Liver (tissue), 9 donors: Measurements from ENCODE around the gene POLR2L. TPM values are rescaled to one million over a fixed set of nuclear protein-coding genes. Genes with fewer than 3 reads are reported as not detected.

Experiments
- DNase-seq: peaks from one replicate; pipeline ENCODE4 v3.0.0-alpha.2; 2017; ENCODE audit warnings: low spot score
- H3K27ac ChIP-seq, 2 donors: one replicate each; pipeline ENCODE4 v1.7.0; 2013; ENCODE audit warnings: inconsistent platforms in 2 of 2, low read length in 2 of 2, control low read depth in 1 of 2, low read depth in 1 of 2, mild to moderate bottlenecking in 1 of 2
- H3K27me3 ChIP-seq, 4 donors: one replicate each; pipeline versions ENCODE4 v1.6.1 to v1.7.0; 2013; ENCODE audit warnings: low read length in 3 of 4, inconsistent platforms in 1 of 4, mild to moderate bottlenecking in 1 of 4, moderate library complexity in 1 of 4; ENCODE audit not compliant: control insufficient read depth in 4 of 4, insufficient read depth in 4 of 4
- H3K36me3 ChIP-seq, 4 donors: one replicate each; pipeline versions ENCODE4 v1.6.1 to v1.7.0; 2013; ENCODE audit warnings: low read length in 3 of 4, mild to moderate bottlenecking in 3 of 4, low read depth in 1 of 4, moderate library complexity in 1 of 4; ENCODE audit not compliant: control insufficient read depth in 4 of 4, insufficient read depth in 3 of 4
- H3K4me1 ChIP-seq, 4 donors: one replicate each; pipeline versions ENCODE4 v1.6.1 to v1.7.0; 2013; ENCODE audit warnings: low read length in 3 of 4, mild to moderate bottlenecking in 3 of 4, moderate library complexity in 1 of 4; ENCODE audit not compliant: control insufficient read depth in 4 of 4, insufficient read depth in 4 of 4
- H3K4me3 ChIP-seq, 3 donors: one replicate each; pipeline versions ENCODE4 v1.6.1 to v1.7.0; 2013; ENCODE audit warnings: low read length in 3 of 3, control low read depth in 1 of 3, low read depth in 1 of 3, mild to moderate bottlenecking in 1 of 3
- H3K9ac ChIP-seq, 2 donors: one replicate each; pipeline ENCODE4 v1.7.0; 2013; ENCODE audit warnings: low read length in 2 of 2, mild to moderate bottlenecking in 2 of 2, moderate library complexity in 2 of 2, control low read depth in 1 of 2, low read depth in 1 of 2
- H3K9me3 ChIP-seq, 4 donors: one replicate each; pipeline versions ENCODE4 v1.6.1 to v1.7.0; 2013; ENCODE audit warnings: low read length in 3 of 4; ENCODE audit not compliant: control insufficient read depth in 4 of 4
- EGR1 ChIP-seq, 2 donors: IDR thresholded peaks; 2 replicates each; pipeline ENCODE4 v1.6.1; 2016 to 2018; ENCODE audit warnings: antibody characterized with exemption in 2 of 2, low read depth in 2 of 2
- FOXA1 ChIP-seq: IDR thresholded peaks from 2 replicates; pipeline ENCODE4 v1.6.1; 2016; ENCODE audit warnings: antibody characterized with exemption
- HNF4A ChIP-seq, 2 donors: conservative IDR thresholded peaks; 2 replicates each; pipeline ENCODE4 v1.6.1; 2016; ENCODE audit warnings: antibody characterized with exemption in 2 of 2, mild to moderate bottlenecking in 2 of 2
- JUND ChIP-seq, 2 donors: IDR thresholded peaks; 2 replicates each; pipeline ENCODE4 v1.6.1; 2016; ENCODE audit warnings: antibody characterized with exemption in 2 of 2
- NR2F2 ChIP-seq: IDR thresholded peaks from 2 replicates; pipeline ENCODE4 v1.6.1; 2016; ENCODE audit warnings: antibody characterized with exemption
- RAD21 ChIP-seq, 2 donors: IDR thresholded peaks; 2 replicates each; pipeline ENCODE4 v1.6.1; 2016; ENCODE audit warnings: antibody characterized with exemption in 2 of 2, mild to moderate bottlenecking in 2 of 2
- RXRA ChIP-seq, 2 donors: IDR thresholded peaks; 2 replicates each; pipeline ENCODE4 v1.6.1; 2017 to 2018; ENCODE audit warnings: antibody characterized with exemption in 2 of 2, mild to moderate bottlenecking in 1 of 2
- SP1 ChIP-seq: IDR thresholded peaks from 2 replicates; pipeline ENCODE4 v1.6.1; 2018; ENCODE audit warnings: antibody characterized with exemption, mild to moderate bottlenecking
- TAF1 ChIP-seq: conservative IDR thresholded peaks from 2 replicates; pipeline ENCODE4 v1.6.1; 2016; ENCODE audit warnings: antibody characterized with exemption, mild to moderate bottlenecking
- YY1 ChIP-seq: IDR thresholded peaks from 2 replicates; pipeline ENCODE4 v1.6.1; 2016; ENCODE audit warnings: antibody characterized with exemption, mild to moderate bottlenecking
- WGBS: extraction: QIAGEN DNeasy Blood & Tissue Kit; methylation state at CpG from one replicate; pipeline ENCODE4 v1.1.7; 2013; 5-methylcytosine and 5-hydroxymethylcytosine counted together
- polyA plus RNA-seq, 2 donors: library from polyadenylated mRNA; stranded (reverse) in 1 of 2; unstranded in 1 of 2; fragments of 200-250 nt in 1 of 2; fragments of >200 nt in 1 of 2; fragmentation: Nextera tagmentation in 1 of 2; extraction: Ambion mirVana in 1 of 2; gene quantifications; one replicate each; pipeline versions ENCODE4 v1.2.1 to v1.2.3, GENCODE V29; 2013 to 2015
- total RNA-seq, 2 donors: library from RNA; depleted of rRNA; stranded (reverse); fragments of >200 nt; gene quantifications; one replicate each; pipeline ENCODE4 v1.2.3, GENCODE V29; 2014
- TF ChIP-seq, protein P1 (sequence below): fragments of 150-350 bp; IDR thresholded peaks from 2 replicates; pipeline ENCODE4 v1.5.1; 2017; ENCODE audit warnings: improper control_type of control experiment, low read depth, low read length; ENCODE audit not compliant: missing input control
- TF ChIP-seq, protein P2 (sequence below): IDR thresholded peaks from 2 replicates; pipeline ENCODE4 v1.6.1; 2016; ENCODE audit warnings: antibody characterized with exemption
- TF ChIP-seq, protein P3 (sequence below): IDR thresholded peaks from 2 replicates; pipeline ENCODE4 v1.6.1; 2016; ENCODE audit warnings: antibody characterized with exemption, mild to moderate bottlenecking
- TF ChIP-seq, protein P4 (sequence below): IDR thresholded peaks from 2 replicates; pipeline ENCODE4 v1.6.1; 2016; ENCODE audit warnings: antibody characterized with exemption
- donor health status: healthy.
- donor health status: healthy.
- donor health status: healthy.
- donor health status: healthy.
- donor health status: healthy.

POLR2L gene
- total and polyA plus RNA-seq, 4 donors, result 28.1 to 230 (median 106) TPM

DNA sequence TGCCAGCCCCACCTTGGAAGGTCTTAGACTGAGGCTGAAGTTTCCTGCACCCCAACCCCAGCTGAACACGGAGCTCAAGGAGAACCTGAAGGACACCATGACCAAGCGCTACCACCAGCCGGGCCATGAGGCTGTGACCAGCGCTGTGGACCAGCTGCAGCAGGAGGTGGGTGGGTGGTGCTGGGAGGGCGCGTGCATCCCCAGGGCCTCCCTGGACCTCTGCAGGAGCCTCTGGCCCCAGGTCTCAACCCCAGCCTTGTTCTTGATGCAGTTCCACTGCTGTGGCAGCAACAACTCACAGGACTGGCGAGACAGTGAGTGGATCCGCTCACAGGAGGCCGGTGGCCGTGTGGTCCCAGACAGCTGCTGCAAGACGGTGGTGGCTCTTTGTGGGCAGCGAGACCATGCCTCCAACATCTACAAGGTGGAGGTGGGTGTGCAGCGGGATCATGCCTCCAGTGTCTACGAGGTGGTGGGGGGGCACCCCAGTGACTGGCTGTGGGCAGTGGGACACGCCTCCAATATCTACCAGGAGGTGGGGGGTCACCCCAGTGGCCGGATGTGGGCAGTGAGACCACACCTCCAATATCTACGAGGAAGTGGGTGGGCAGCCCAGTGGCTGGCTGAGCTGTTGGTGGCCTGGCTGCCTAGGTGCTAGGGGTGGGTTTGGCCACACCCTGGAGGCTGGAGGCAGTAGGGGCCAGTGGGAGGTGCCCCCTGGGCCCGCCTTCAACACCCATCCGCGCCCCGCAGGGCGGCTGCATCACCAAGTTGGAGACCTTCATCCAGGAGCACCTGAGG is 4.9 kb downstream of the POLR2L start (continued):
- no peak for TF ChIP-seq RAD21 (IDR thresholded peaks at IDR 0.05)
- TF ChIP-seq TAF1, result no peak
- TF ChIP-seq YY1, result no peak
- no peak for TF ChIP-seq RXRA (IDR thresholded peaks at IDR 0.05)
- no peak for TF ChIP-seq SP1
- no peak for TF ChIP-seq EGR1 (IDR thresholded peaks at IDR 0.05; ENCODE audit: low read depth in 2 of 2)

DNA sequence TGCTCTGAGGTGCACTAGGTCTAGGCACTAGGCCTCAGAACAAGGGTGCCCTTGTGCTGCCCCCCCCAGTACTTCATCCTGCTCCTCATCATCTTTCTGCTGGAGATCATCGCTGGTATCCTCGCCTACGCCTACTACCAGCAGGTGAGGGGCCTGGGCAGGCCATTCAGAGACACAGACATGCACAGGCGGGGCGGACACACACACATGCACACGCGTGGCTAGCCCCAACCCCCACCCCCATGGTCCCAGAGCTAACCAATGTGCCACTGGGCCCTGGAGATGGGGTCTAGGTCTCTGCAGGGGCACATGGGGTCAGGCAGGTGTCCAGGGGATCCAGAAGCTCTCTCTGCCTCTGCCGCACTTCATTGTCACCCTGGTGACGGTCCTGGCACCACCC is 5.6 kb downstream of the POLR2L start:
- 96% methylated on average over 9 of the region's 9 CpGs for WGBS
- TF ChIP-seq, protein P1, sequence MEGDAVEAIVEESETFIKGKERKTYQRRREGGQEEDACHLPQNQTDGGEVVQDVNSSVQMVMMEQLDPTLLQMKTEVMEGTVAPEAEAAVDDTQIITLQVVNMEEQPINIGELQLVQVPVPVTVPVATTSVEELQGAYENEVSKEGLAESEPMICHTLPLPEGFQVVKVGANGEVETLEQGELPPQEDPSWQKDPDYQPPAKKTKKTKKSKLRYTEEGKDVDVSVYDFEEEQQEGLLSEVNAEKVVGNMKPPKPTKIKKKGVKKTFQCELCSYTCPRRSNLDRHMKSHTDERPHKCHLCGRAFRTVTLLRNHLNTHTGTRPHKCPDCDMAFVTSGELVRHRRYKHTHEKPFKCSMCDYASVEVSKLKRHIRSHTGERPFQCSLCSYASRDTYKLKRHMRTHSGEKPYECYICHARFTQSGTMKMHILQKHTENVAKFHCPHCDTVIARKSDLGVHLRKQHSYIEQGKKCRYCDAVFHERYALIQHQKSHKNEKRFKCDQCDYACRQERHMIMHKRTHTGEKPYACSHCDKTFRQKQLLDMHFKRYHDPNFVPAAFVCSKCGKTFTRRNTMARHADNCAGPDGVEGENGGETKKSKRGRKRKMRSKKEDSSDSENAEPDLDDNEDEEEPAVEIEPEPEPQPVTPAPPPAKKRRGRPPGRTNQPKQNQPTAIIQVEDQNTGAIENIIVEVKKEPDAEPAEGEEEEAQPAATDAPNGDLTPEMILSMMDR, result no peak
- TF ChIP-seq RAD21 (IDR thresholded peaks at IDR 0.05) (no peak), JUND (IDR thresholded peaks at IDR 0.05) (no peak), FOXA1 (no peak), RXRA (IDR thresholded peaks at IDR 0.05) (no peak), SP1 (no peak), EGR1 (IDR thresholded peaks at IDR 0.05; ENCODE audit: low read depth in 2 of 2) (no peak), YY1 (no peak), HNF4A (conservative IDR thresholded peaks at IDR 0.05) (no peak), TAF1 (no peak), NR2F2 (no peak)
- TF ChIP-seq, protein P2, sequence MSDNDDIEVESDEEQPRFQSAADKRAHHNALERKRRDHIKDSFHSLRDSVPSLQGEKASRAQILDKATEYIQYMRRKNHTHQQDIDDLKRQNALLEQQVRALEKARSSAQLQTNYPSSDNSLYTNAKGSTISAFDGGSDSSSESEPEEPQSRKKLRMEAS, result no peak
- TF ChIP-seq, protein P3, sequence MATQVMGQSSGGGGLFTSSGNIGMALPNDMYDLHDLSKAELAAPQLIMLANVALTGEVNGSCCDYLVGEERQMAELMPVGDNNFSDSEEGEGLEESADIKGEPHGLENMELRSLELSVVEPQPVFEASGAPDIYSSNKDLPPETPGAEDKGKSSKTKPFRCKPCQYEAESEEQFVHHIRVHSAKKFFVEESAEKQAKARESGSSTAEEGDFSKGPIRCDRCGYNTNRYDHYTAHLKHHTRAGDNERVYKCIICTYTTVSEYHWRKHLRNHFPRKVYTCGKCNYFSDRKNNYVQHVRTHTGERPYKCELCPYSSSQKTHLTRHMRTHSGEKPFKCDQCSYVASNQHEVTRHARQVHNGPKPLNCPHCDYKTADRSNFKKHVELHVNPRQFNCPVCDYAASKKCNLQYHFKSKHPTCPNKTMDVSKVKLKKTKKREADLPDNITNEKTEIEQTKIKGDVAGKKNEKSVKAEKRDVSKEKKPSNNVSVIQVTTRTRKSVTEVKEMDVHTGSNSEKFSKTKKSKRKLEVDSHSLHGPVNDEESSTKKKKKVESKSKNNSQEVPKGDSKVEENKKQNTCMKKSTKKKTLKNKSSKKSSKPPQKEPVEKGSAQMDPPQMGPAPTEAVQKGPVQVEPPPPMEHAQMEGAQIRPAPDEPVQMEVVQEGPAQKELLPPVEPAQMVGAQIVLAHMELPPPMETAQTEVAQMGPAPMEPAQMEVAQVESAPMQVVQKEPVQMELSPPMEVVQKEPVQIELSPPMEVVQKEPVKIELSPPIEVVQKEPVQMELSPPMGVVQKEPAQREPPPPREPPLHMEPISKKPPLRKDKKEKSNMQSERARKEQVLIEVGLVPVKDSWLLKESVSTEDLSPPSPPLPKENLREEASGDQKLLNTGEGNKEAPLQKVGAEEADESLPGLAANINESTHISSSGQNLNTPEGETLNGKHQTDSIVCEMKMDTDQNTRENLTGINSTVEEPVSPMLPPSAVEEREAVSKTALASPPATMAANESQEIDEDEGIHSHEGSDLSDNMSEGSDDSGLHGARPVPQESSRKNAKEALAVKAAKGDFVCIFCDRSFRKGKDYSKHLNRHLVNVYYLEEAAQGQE, result no peak
- TF ChIP-seq, protein P4, sequence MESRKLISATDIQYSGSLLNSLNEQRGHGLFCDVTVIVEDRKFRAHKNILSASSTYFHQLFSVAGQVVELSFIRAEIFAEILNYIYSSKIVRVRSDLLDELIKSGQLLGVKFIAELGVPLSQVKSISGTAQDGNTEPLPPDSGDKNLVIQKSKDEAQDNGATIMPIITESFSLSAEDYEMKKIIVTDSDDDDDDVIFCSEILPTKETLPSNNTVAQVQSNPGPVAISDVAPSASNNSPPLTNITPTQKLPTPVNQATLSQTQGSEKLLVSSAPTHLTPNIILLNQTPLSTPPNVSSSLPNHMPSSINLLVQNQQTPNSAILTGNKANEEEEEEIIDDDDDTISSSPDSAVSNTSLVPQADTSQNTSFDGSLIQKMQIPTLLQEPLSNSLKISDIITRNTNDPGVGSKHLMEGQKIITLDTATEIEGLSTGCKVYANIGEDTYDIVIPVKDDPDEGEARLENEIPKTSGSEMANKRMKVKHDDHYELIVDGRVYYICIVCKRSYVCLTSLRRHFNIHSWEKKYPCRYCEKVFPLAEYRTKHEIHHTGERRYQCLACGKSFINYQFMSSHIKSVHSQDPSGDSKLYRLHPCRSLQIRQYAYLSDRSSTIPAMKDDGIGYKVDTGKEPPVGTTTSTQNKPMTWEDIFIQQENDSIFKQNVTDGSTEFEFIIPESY, result no peak
- no peak overlapping the region for H3K4me3 ChIP-seq
- H3K9me3 ChIP-seq, result no peaks in the 10 kb centered on the region
- DNase-seq, result no peak
- H3K36me3 ChIP-seq, result peaks cover 5 to 28% (median 11%) of the 10 kb centered on the region in 4 donors
- no peak overlapping the region for H3K9ac ChIP-seq
- H3K27me3 ChIP-seq, result no peaks in the 10 kb centered on the region
- H3K27ac ChIP-seq, result peak overlapping the region in 1 of 2 donors; percentile 37
- peaks cover 26 to 63% (median 41%) of the 10 kb centered on the region in 4 donors for H3K4me1 ChIP-seq
